Hippocampal formation (tissue), 2 donors: ENCODE data around the gene PPA2.
"Not testable (repeated sequence)": the region's sequence is repeated elsewhere in the genome, so short reads cannot be mapped to it uniquely, and the experiment has no call there.

Source experiments
- DNase-seq, 2 donors: peaks; one replicate each; lab custom pipeline; 2025; lab: John Stamatoyannopoulos, UW

The PPA2 gene

GRCh38 chr4:105458541-105458940, 15.3 kb downstream of the PPA2 start:
- DNase-seq: not testable (repeated sequence)

GRCh38 chr4:105458001-105458400, 15.9 kb downstream of the PPA2 start:
- DNase-seq: no peak

GRCh38 chr4:105455998-105456397, 17.9 kb downstream of the PPA2 start:
- no peak for DNase-seq

GRCh38 chr4:105455182-105455581, 18.7 kb downstream of the PPA2 start:
- no peak for DNase-seq

- DNase-seq: no peak
Measured at GRCh38 chr4:105453550-105454205, 20.2 kb downstream of the PPA2 start.

GRCh38 chr4:105451346-105451745, 22.5 kb downstream of the PPA2 start:
- no peak for DNase-seq

- no peak for DNase-seq
Measured at GRCh38 chr4:105440890-105441289, 33.0 kb downstream of the PPA2 start.

- no peak for DNase-seq
Measured at GRCh38 chr4:105437637-105438036, 36.2 kb downstream of the PPA2 start.

- no peak for DNase-seq
Measured at GRCh38 chr4:105436414-105436813, 37.4 kb downstream of the PPA2 start.

GRCh38 chr4:105434940-105435339, 38.9 kb downstream of the PPA2 start:
- no peak for DNase-seq

- no peak for DNase-seq
Measured at GRCh38 chr4:105433421-105433820, 40.4 kb downstream of the PPA2 start.

GRCh38 chr4:105432438-105432837, 41.4 kb downstream of the PPA2 start:
- DNase-seq: no peak

- no peak for DNase-seq
Measured at GRCh38 chr4:105430811-105431210, 43.1 kb downstream of the PPA2 start.

GRCh38 chr4:105426187-105426897, 47.5 kb downstream of the PPA2 start:
- no peak for DNase-seq

GRCh38 chr4:105422207-105422920, 51.5 kb downstream of the PPA2 start:
- no peak for DNase-seq

- DNase-seq: no peak
Measured at GRCh38 chr4:105417624-105418023, 56.2 kb downstream of the PPA2 start.

GRCh38 chr4:105415281-105415744, 58.5 kb downstream of the PPA2 start:
- no peak for DNase-seq

- no peak for DNase-seq
Measured at GRCh38 chr4:105414316-105414715, 59.5 kb downstream of the PPA2 start.

- DNase-seq: not testable (repeated sequence)
Measured at GRCh38 chr4:105409135-105409534, 64.7 kb downstream of the PPA2 start.

GRCh38 chr4:105400901-105401677, 72.8 kb downstream of the PPA2 start:
- no peak for DNase-seq

- no peak for DNase-seq
Measured at GRCh38 chr4:105399532-105400161, 74.2 kb downstream of the PPA2 start.

- DNase-seq: no peak
Measured at GRCh38 chr4:105392858-105393257, 81.0 kb downstream of the PPA2 start.
